Esophagus squamous epithelium (tissue), 5 donors: ENCODE data around the gene FJX1. TPM values are rescaled to one million over a fixed set of nuclear protein-coding genes. Genes with fewer than 3 reads are reported as not detected.
"Not testable (repeated sequence)": the region's sequence is repeated elsewhere in the genome, so short reads cannot be mapped to it uniquely, and the experiment has no call there.

Source experiments
- DNase-seq: peaks from one replicate; lab custom pipeline; 2025; lab: John Stamatoyannopoulos, UW
- H3K27ac ChIP-seq, 4 donors: fragments of 200-600 bp; sonication (generic); one replicate each; pipeline ENCODE4 v1.5.1; 2016 to 2019; ENCODE audit warnings: mild to moderate bottlenecking in 1 of 4
- H3K27me3 ChIP-seq, 4 donors: fragments of 200-600 bp; sonication (generic); 1 replicate in 3 of 4; 2 replicates in 1 of 4; pipeline versions ENCODE4 v1.5.1 to v1.6.0; 2017 to 2021; ENCODE audit warnings: antibody characterized with exemption in 1 of 4
- H3K36me3 ChIP-seq, 3 donors: fragments of 200-600 bp; sonication (generic); one replicate each; pipeline ENCODE4 v1.5.1; 2016 to 2019
- H3K4me1 ChIP-seq, 3 donors: fragments of 200-600 bp; sonication (generic); one replicate each; pipeline ENCODE4 v1.5.1; 2017 to 2019
- H3K4me3 ChIP-seq, 4 donors: fragments of 200-600 bp; sonication (generic); 1 replicate in 3 of 4; 2 replicates in 1 of 4; pipeline ENCODE4 v1.5.1; 2016 to 2019; ENCODE audit warnings: mild to moderate bottlenecking in 2 of 4, moderate library complexity in 1 of 4
- H3K9me3 ChIP-seq, 3 donors: fragments of 200-600 bp; sonication (generic); one replicate each; pipeline ENCODE4 v1.5.1; 2016 to 2019
- CTCF ChIP-seq, 6 experiments: fragments of 450-650 bp in 4 of 6; fragments of 200-600 bp in 2 of 6; sonication (generic) in 2 of 6; IDR thresholded peaks; one replicate each; pipeline ENCODE4 v1.5.1; 2016 to 2019; ENCODE audit warnings: antibody characterized with exemption in 6 of 6, mild to moderate bottlenecking in 4 of 6, moderate library complexity in 4 of 6
- POLR2A ChIP-seq, 4 donors: fragments of 450-650 bp; IDR thresholded peaks; one replicate each; pipeline ENCODE4 v1.6.1; 2017; ENCODE audit warnings: antibody characterized with exemption in 4 of 4, mild to moderate bottlenecking in 4 of 4, moderate library complexity in 3 of 4
- WGBS, 2 donors: methylation state at CpG; one replicate each; pipeline ENCODE4 v1.1.5; 2018; 5-methylcytosine and 5-hydroxymethylcytosine counted together
- intact Hi-C: fragments of 100-400 bp; cut with DNase I; formaldehyde crosslinking; loops from one replicate; pipeline ENCODE4 v1.15.0; 2022
- total RNA-seq, 4 donors: library from RNA; depleted of rRNA; stranded (reverse); fragments of >200 nt; gene quantifications; one replicate each; pipeline ENCODE4 v1.1.0, GENCODE V29; 2016
- donor health status: DM: yes; HTN: yes; CAD: no.

Gene FJX1
- total RNA-seq, 4 donors from 2014 or later, result 8.8 to 12.4 (median 11.1) TPM

GRCh38 chr11:35647421-35648093 lies 29.3 kb downstream of the FJX1 start:
- DNase-seq, result no peak
- intact Hi-C loops, result no loop called here
- no peaks in the 10 kb centered on the region for H3K4me1 ChIP-seq
- no peak overlapping the region for H3K4me3 ChIP-seq
- TF ChIP-seq POLR2A (IDR thresholded peaks at IDR 0.05) (no peak), CTCF (IDR thresholded peaks at IDR 0.05) (no peak)
- H3K9me3 ChIP-seq, result no peaks in the 10 kb centered on the region
- H3K27ac ChIP-seq, result no peak overlapping the region
- 68 to 76% methylated on average over 8 of the region's 8 CpGs for WGBS, 2 donors
- H3K27me3 ChIP-seq, result peaks cover 0 to 2% (median 0%) of the 10 kb centered on the region in 4 donors
- H3K36me3 ChIP-seq, result no peaks in the 10 kb centered on the region

GRCh38 chr11:35650006-35650405 lies 31.7 kb downstream of the FJX1 start:
- Histone ChIP-seq H3K27me3 (peaks cover 0 to 12% (median 0%) of the 10 kb centered on the region in 4 donors), H3K27ac (no peak overlapping the region), H3K36me3 (no peaks in the 10 kb centered on the region), H3K9me3 (no peaks in the 10 kb centered on the region), H3K4me3 (no peak overlapping the region), H3K4me1 (no peaks in the 10 kb centered on the region)
- intact Hi-C loops, result no loop called here
- TF ChIP-seq POLR2A (IDR thresholded peaks at IDR 0.05), result no peak
- TF ChIP-seq CTCF (IDR thresholded peaks at IDR 0.05), result no peak
- 20 to 25% methylated on average over 1 of the region's 1 CpG for WGBS, 2 donors
- no peak for DNase-seq

- Histone ChIP-seq H3K36me3 (no peaks in the 10 kb centered on the region), H3K4me1 (no peaks in the 10 kb centered on the region), H3K27ac (no peak overlapping the region), H3K27me3 (peaks cover 0 to 12% (median 0%) of the 10 kb centered on the region in 4 donors), H3K9me3 (no peaks in the 10 kb centered on the region), H3K4me3 (no peak overlapping the region)
- no peak for TF ChIP-seq POLR2A (IDR thresholded peaks at IDR 0.05)
- TF ChIP-seq CTCF (IDR thresholded peaks at IDR 0.05), result no peak
- 75 to 82% methylated on average over 4 of the region's 4 CpGs for WGBS, 2 donors
- intact Hi-C loops, result no loop called here
- no peak for DNase-seq
Observed at GRCh38 chr11:35650467-35650866, 32.2 kb downstream of the FJX1 start.

- no peaks in the 10 kb centered on the region for H3K4me1 ChIP-seq
- H3K4me3 ChIP-seq, result no peak overlapping the region
- H3K27me3 ChIP-seq, result peaks cover 0 to 18% (median 0%) of the 10 kb centered on the region in 4 donors
- 88% methylated on average over 3 of the region's 3 CpGs for WGBS, 2 donors
- H3K36me3 ChIP-seq, result no peaks in the 10 kb centered on the region
- TF ChIP-seq POLR2A (IDR thresholded peaks at IDR 0.05) (no peak), CTCF (IDR thresholded peaks at IDR 0.05) (no peak)
- intact Hi-C loops, result no loop called here
- no peaks in the 10 kb centered on the region for H3K9me3 ChIP-seq
- H3K27ac ChIP-seq, result no peak overlapping the region
- no peak for DNase-seq
Observed at GRCh38 chr11:35651263-35651662, 33.0 kb downstream of the FJX1 start.

- H3K4me1 ChIP-seq, H3K27ac ChIP-seq: not testable (repeated sequence)
Observed at GRCh38 chr11:35652786-35653185, 34.5 kb downstream of the FJX1 start.

More at GRCh38 chr11:35652786-35653185, 34.5 kb downstream of the FJX1 start:
- H3K4me3 ChIP-seq, H3K36me3 ChIP-seq, DNase-seq, intact Hi-C loops, H3K9me3 ChIP-seq: not testable (repeated sequence)
- WGBS, 2 donors, result 86 to 90% methylated on average over 5 of the region's 5 CpGs
- H3K27me3 ChIP-seq, result peaks cover 0 to 27% (median 0%) of the 10 kb centered on the region in 4 donors
